GM12865 (cell line): ENCODE results near the gene BMPR1A.

ENCODE experiments used
- DNase-seq: peaks from one replicate; pipeline ENCODE4 v3.0.0; 2010; ENCODE audit warnings: low read depth
- H3K4me3 ChIP-seq: 2 replicates; pipeline ENCODE4 v1.5.1; 2011; ENCODE audit warnings: mild to moderate bottlenecking, low read depth, low read length, control low read depth
- CTCF ChIP-seq: IDR thresholded peaks from 2 replicates; pipeline ENCODE4 v1.5.1; 2011; ENCODE audit warnings: low read length, control low read depth, low read depth, inconsistent platforms; ENCODE audit not compliant: insufficient read depth; ENCODE audit errors: missing control alignments

Gene BMPR1A

GRCh38 chr10:86710987-86711512, 45.4 kb upstream of the BMPR1A start:
- H3K4me3 ChIP-seq, result peak overlapping the region; percentile 64
- peak; percentile 93 for DNase-seq
- peak; percentile 86 for TF ChIP-seq CTCF

GRCh38 chr10:86711513-86712316, 44.7 kb upstream of the BMPR1A start:
- peak; percentile 67 for DNase-seq
- peak overlapping the region; percentile 64 for H3K4me3 ChIP-seq
- TF ChIP-seq CTCF, result no peak

- peak; percentile 84 for DNase-seq
- peak overlapping the region; percentile 64 for H3K4me3 ChIP-seq
- TF ChIP-seq CTCF, result no peak
Measured at GRCh38 chr10:86712317-86712707, 44.1 kb upstream of the BMPR1A start.

- no peak for DNase-seq
- H3K4me3 ChIP-seq, result no peak overlapping the region
- TF ChIP-seq CTCF, result no peak
Measured at GRCh38 chr10:86715156-86715795, 41.1 kb upstream of the BMPR1A start.

GRCh38 chr10:86715836-86716235, 40.6 kb upstream of the BMPR1A start:
- DNase-seq, result no peak
- no peak for TF ChIP-seq CTCF
- H3K4me3 ChIP-seq, result no peak overlapping the region

- no peak for DNase-seq
- H3K4me3 ChIP-seq, result no peak overlapping the region
- no peak for TF ChIP-seq CTCF
Measured at GRCh38 chr10:86716466-86716865, 40.0 kb upstream of the BMPR1A start.
